ENCODE results near the gene ZNF814.
"Not testable (repeated sequence)": the region's sequence is repeated elsewhere in the genome, so short reads cannot be mapped to it uniquely, and the experiment has no call there.

The ZNF814 gene

GRCh38 chr19:57914531-57914930 lies 25.7 kb upstream of the ZNF814 start:
- Mint-ChIP-seq H3K27me3 (ENCODE audit: low read depth) (peaks cover under 1% of the 10 kb centered on the region), H3K27ac (no peak overlapping the region), H3K4me1 (peaks cover 15% of the 10 kb centered on the region), H3K9me3 (peaks cover 50% of the 10 kb centered on the region), H3K36me3 (ENCODE audit: low read depth) (peaks cover 90% of the 10 kb centered on the region), H3K4me3 (peak overlapping the region; percentile 96 to 97 (median 96))
- no peak for TF ChIP-seq CTCF (IDR thresholded peaks at IDR 0.05; ENCODE audit: unreplicated experiment in 3 of 3)

GRCh38 chr19:57907394-57907793 lies 18.6 kb upstream of the ZNF814 start:
- Mint-ChIP-seq H3K27ac (no peak overlapping the region), H3K4me1 (no peaks in the 10 kb centered on the region), H3K4me3 (no peak overlapping the region), H3K27me3 (ENCODE audit: low read depth) (no peaks in the 10 kb centered on the region), H3K36me3 (ENCODE audit: low read depth) (peaks cover 84% of the 10 kb centered on the region), H3K9me3 (peaks cover 36% of the 10 kb centered on the region)
- no peak for TF ChIP-seq CTCF (IDR thresholded peaks at IDR 0.05; ENCODE audit: unreplicated experiment in 3 of 3)

- no peak overlapping the region for H3K4me3 Mint-ChIP-seq
- H3K4me1 Mint-ChIP-seq: no peaks in the 10 kb centered on the region
- H3K9me3 Mint-ChIP-seq: peaks cover 19% of the 10 kb centered on the region
- H3K36me3 Mint-ChIP-seq (ENCODE audit: low read depth): peaks cover 72% of the 10 kb centered on the region
- no peaks in the 10 kb centered on the region for H3K27me3 Mint-ChIP-seq (ENCODE audit: low read depth)
- H3K27ac Mint-ChIP-seq: no peak overlapping the region
- TF ChIP-seq CTCF (IDR thresholded peaks at IDR 0.05; ENCODE audit: unreplicated experiment in 3 of 3): no peak
These were observed 16.4 kb upstream of the ZNF814 start for GRCh38 chr19:57905258-57905657.

GRCh38 chr19:57903618-57904184 lies 14.9 kb upstream of the ZNF814 start:
- no peak for TF ChIP-seq CTCF (IDR thresholded peaks at IDR 0.05; ENCODE audit: unreplicated experiment in 3 of 3)
- H3K27ac Mint-ChIP-seq: no peak overlapping the region
- peaks cover 14% of the 10 kb centered on the region for H3K9me3 Mint-ChIP-seq
- H3K27me3 Mint-ChIP-seq (ENCODE audit: low read depth): no peaks in the 10 kb centered on the region
- no peaks in the 10 kb centered on the region for H3K4me1 Mint-ChIP-seq
- no peak overlapping the region for H3K4me3 Mint-ChIP-seq
- H3K36me3 Mint-ChIP-seq (ENCODE audit: low read depth): peaks cover 61% of the 10 kb centered on the region

GRCh38 chr19:57900311-57900710 lies 11.5 kb upstream of the ZNF814 start:
- Mint-ChIP-seq H3K36me3 (ENCODE audit: low read depth) (peaks cover 30% of the 10 kb centered on the region), H3K4me1 (no peaks in the 10 kb centered on the region), H3K27ac (no peak overlapping the region), H3K4me3 (no peak overlapping the region), H3K27me3 (ENCODE audit: low read depth) (no peaks in the 10 kb centered on the region), H3K9me3 (peaks cover 2% of the 10 kb centered on the region)
- no peak for TF ChIP-seq CTCF (IDR thresholded peaks at IDR 0.05; ENCODE audit: unreplicated experiment in 3 of 3)

GRCh38 chr19:57890706-57891105 lies 1.9 kb upstream of the ZNF814 start:
- peak overlapping the region in 2 of 3 experiments; percentile 17 to 54 for H3K4me3 Mint-ChIP-seq
- H3K27ac Mint-ChIP-seq: peak overlapping the region in 1 of 3 experiments; percentile 7
- peaks cover 51% of the 10 kb centered on the region for H3K36me3 Mint-ChIP-seq (ENCODE audit: low read depth)
- not testable (repeated sequence) for H3K27me3 Mint-ChIP-seq (ENCODE audit: low read depth)
- H3K4me1 Mint-ChIP-seq: peaks cover 13% of the 10 kb centered on the region
- H3K9me3 Mint-ChIP-seq: peaks cover 34% of the 10 kb centered on the region
